HCT116 (cell line): Measurements from ENCODE around the gene WDR70. TPM values are rescaled to one million over a fixed set of nuclear protein-coding genes. Genes with fewer than 3 reads are reported as not detected.

Source experiments
- ELF1 ChIP-seq: IDR thresholded peaks from 2 replicates; pipeline ENCODE4 v1.6.1; 2012; ENCODE audit warnings: low read depth, borderline replicate concordance
- EZH2 ChIP-seq: fragments of 200-600 bp; sonication (generic); IDR thresholded peaks from 2 replicates; pipeline ENCODE4 v1.6.1; 2017; ENCODE audit warnings: antibody characterized with exemption, mixed run types
- EZH2phosphoT487 ChIP-seq: fragments of 200-600 bp; IDR thresholded peaks from 2 replicates; pipeline ENCODE4 v1.6.1; 2018; ENCODE audit warnings: antibody characterized with exemption, borderline replicate concordance
- FOSL1 ChIP-seq: IDR thresholded peaks from 2 replicates; pipeline ENCODE4 v1.6.1; 2012; ENCODE audit warnings: low read depth
- MAX ChIP-seq: IDR thresholded peaks from 2 replicates; pipeline ENCODE4 v1.6.1; 2012
- POLR2AphosphoS5 ChIP-seq: IDR thresholded peaks from 2 replicates; pipeline ENCODE4 v1.6.1; 2011; ENCODE audit warnings: mild to moderate bottlenecking, low read depth, low read length, moderate library complexity
- REST ChIP-seq: IDR thresholded peaks from 2 replicates; pipeline ENCODE4 v1.6.1; 2012; ENCODE audit warnings: low read depth
- SIN3A ChIP-seq: IDR thresholded peaks from 2 replicates; pipeline ENCODE4 v1.6.1; 2012; ENCODE audit warnings: low read depth
- SP1 ChIP-seq: IDR thresholded peaks from 2 replicates; pipeline ENCODE4 v1.6.1; 2012; ENCODE audit warnings: low read depth
- TCF7L2 ChIP-seq: IDR thresholded peaks from 2 replicates; pipeline ENCODE4 v1.7.0; 2011; ENCODE audit warnings: borderline replicate concordance, inconsistent platforms; ENCODE audit not compliant: insufficient read depth, insufficient read length; ENCODE audit errors: extremely low read depth
- YY1 ChIP-seq: IDR thresholded peaks from 2 replicates; pipeline ENCODE4 v1.6.1; 2011; ENCODE audit warnings: low read length, low read depth, moderate library complexity, mild to moderate bottlenecking; ENCODE audit not compliant: insufficient replicate concordance; ENCODE audit errors: extremely low read depth
- ZFX ChIP-seq: fragments of 450-650 bp; IDR thresholded peaks from 2 replicates; pipeline ENCODE4 v1.6.1; 2017
- total RNA-seq: library from RNA; stranded (reverse); gene quantifications from one replicate; pipeline ENCODE4 v1.2.1, GENCODE V29; 2021; ENCODE audit not compliant: unreplicated experiment

WDR70 gene
- total RNA-seq, 1 experiment from 2014 or later = 31.1 TPM

GRCh38 chr5:37696190-37697021 lies 317.3 kb downstream of the WDR70 start (continued):
- TF ChIP-seq SP1 = peak; percentile 75
- TF ChIP-seq POLR2AphosphoS5 = no peak
- no peak for TF ChIP-seq EZH2
- TF ChIP-seq YY1 = no peak
- TF ChIP-seq ELF1 = no peak
- no peak for TF ChIP-seq EZH2phosphoT487
- TF ChIP-seq MAX = peak; percentile 70
- TF ChIP-seq ZFX = no peak
- TF ChIP-seq REST = no peak
- TF ChIP-seq SIN3A = peak; percentile 72
- TF ChIP-seq FOSL1 = peak; percentile 85
- no peak for TF ChIP-seq TCF7L2
